ENCODE measurements around the gene PDCD2.
"Not testable (repeated sequence)": the region's sequence is repeated elsewhere in the genome, so short reads cannot be mapped to it uniquely, and the experiment has no call there.

The PDCD2 gene

GRCh38 chr6:170584181-170584953, at the start of gene PDCD2:
PDCD2 (minus strand) TSS chr6:170584637; CDS start chr6:170584581, 56 bp downstream.
- H3K27ac ChIP-seq: peak within 1 kb of the TSS; percentile 89
- TF ChIP-seq CTCF (conservative IDR thresholded peaks at IDR 0.05) (no peak), ZFX (IDR thresholded peaks at IDR 0.05) (peak; percentile 97)

- not testable (repeated sequence) for H3K27ac ChIP-seq
Measured at GRCh38 chr6:170616020-170616554, 31.6 kb upstream of the PDCD2 start.

GRCh38 chr6:170612256-170612804, 27.9 kb upstream of the PDCD2 start:
- not testable (repeated sequence) for H3K27ac ChIP-seq

GRCh38 chr6:170609225-170609624, 24.8 kb upstream of the PDCD2 start:
- H3K27ac ChIP-seq: not testable (repeated sequence)

GRCh38 chr6:170605574-170606259, 21.3 kb upstream of the PDCD2 start:
- TF ChIP-seq ZFX (IDR thresholded peaks at IDR 0.05) (no peak), CTCF (conservative IDR thresholded peaks at IDR 0.05) (no peak)
- no peak overlapping the region for H3K27ac ChIP-seq

- no peak for TF ChIP-seq ZFX (IDR thresholded peaks at IDR 0.05)
- no peak for TF ChIP-seq CTCF (conservative IDR thresholded peaks at IDR 0.05)
- no peak overlapping the region for H3K27ac ChIP-seq
Measured at GRCh38 chr6:170597278-170597677, 12.8 kb upstream of the PDCD2 start.

GRCh38 chr6:170596426-170596825, 12.0 kb upstream of the PDCD2 start:
- no peak overlapping the region for H3K27ac ChIP-seq
- TF ChIP-seq ZFX (IDR thresholded peaks at IDR 0.05): no peak
- no peak for TF ChIP-seq CTCF (conservative IDR thresholded peaks at IDR 0.05)

GRCh38 chr6:170590725-170591124, 6.3 kb upstream of the PDCD2 start:
- no peak for TF ChIP-seq CTCF (conservative IDR thresholded peaks at IDR 0.05)
- TF ChIP-seq ZFX (IDR thresholded peaks at IDR 0.05): no peak

More at GRCh38 chr6:170590725-170591124, 6.3 kb upstream of the PDCD2 start:
- no peak overlapping the region for H3K27ac ChIP-seq

All from C4-2B (cell line).